ENCODE data around the gene BCL6.
A peak's percentile ranks its signal among the peaks of the same experiment; 100 is the strongest.

Gene BCL6

DNA sequence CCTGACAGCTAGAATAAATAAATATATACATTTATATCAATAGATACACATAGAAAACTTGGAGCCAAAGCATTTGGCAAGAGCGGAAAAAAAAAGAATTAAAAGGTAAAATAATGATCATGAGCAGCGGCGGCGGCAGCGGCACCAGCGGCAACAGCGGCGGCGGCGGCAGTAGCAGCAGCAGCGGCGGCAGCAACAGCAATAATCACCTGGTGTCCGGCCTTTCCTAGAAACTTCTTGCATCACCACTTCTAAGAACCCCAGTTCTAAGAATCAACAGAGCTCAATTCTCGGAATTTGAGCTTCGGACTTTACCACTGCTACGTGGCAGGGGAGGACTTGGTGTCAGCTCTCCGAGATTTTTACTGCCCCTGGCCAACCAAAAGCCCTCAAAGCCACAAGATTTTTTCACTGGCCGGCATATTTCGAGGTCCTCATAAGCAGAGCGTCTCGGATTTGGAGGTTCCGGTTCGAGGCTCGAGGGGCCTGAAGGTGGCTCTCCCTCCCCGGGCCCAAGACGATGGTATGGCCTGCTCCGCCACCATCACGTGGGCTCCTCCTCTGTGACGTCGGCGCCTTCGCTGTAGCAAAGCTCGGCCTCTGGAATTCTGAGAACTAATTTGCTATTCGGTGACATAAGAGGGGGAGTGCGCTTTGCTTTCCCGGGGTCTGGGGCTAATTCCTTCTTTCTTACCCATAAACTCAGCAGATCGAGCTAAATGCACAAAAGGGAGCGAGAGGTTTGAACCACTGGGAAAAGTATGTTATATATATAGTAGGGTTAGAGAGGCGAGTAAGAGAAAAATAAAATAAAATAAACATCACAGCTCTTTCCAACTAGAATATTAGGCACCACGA, at the start of gene BCL6:
Gene BCL6, minus strand, starts transcription at position 268 of the 858 bp plus-strand sequence. CDS start 11,775 bp downstream, outside the sequence.
- DNase-seq = peak; percentile 75 to 81 (median 78)

DNA sequence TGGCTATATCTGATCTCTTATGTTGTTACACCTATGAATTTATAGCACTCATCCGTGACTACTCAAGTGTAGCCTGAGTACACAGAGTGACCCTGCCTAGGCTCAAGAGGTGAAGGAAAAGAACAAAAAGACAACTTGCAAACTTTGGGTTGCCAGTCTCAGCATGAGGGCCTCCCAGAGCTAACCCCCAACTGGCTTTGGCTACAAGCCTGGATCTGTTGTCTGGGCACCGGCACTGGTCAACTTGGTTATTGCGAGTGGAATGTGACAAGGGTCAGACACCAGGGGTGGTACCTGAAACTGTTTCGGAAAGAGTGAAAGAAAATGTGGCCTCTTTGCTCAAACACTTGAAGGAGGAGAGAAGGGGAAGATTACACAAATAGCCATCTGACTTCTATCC, 49.5 kb upstream of the BCL6 start:
- DNase-seq = no peak

GRCh38 chr3:187793618-187794017, 48.4 kb upstream of the BCL6 start:
- DNase-seq = no peak

- DNase-seq = no peak
Measured at GRCh38 chr3:187792521-187792920, 47.3 kb upstream of the BCL6 start.

DNA sequence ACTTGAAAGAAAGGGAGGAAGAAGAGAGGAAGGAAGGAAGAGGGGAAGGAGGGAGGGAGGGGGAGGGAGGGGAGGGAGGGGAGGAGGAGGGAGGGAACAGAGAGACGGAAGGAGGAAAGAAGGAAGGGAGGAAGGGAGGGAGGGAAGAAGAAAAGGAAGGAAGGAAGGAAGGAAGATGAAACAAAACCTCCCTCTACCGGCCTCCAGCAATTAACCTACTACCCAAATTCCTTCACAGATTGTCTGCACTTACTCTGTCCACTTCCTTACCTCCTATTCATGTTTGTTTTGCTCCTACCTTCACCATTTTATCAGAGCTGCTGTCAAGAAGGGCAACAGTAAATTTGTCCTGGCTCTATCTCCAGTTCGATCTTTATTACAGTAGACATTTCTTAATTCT, 44.6 kb upstream of the BCL6 start:
- DNase-seq = no peak

DNA sequence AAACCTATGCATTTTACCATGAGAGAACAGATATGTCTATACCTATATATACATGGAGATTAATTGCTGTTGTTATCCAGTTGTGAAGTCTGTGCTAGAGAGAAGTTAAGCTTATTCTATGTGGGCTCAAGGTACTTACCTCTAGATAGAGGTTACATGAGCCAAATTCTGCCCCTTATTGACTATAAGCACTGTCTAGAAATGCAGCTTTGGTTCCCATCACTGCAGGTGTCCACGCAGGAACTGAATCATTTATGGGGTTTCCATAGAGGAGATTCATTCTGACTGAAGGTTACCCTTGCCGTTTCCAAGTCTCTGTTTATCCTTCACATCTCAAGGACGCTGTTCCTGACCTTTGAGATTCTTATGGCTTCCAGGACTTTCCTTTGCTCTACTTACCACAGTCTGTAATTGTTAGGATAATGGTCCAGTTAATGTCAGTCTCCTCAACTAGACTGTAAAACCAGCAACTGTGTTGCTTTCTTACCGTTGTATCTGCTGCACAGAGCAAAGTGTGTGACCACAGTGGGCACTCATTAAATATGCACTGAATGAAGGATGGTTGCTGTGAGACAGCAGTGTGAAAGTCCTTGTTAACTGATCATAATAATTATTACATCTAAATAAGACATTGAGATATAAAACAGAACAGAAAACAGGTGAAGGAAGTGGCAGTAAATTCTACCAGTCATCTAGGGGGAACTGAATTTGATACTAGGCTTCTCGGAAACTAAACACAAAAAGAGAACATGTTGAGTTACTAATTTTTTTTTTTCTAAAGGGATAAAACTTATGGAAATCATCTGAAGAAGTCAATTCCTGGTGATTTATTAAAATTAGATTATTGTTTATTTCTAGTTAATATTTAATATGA, 44.0 kb upstream of the BCL6 start:
- no peak for DNase-seq

DNA sequence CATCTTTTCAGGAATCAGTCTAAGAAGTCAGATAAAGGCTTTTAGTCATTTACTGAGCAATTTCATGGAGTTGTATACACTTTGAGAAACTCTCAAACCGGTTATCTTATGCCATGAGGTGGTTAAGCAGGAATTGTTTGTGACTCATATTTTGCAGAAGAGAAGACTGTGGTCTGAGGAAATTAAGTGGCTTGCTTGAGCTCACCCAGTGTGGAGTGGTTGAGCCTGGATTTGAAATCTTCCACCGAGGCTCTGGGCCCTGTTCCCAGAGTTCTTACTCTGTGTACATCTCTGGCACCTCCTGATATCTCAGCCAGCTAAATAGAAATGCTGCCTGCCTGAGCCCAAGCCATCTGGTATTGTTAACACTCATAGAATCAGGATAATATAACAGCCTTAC, 37.8 kb upstream of the BCL6 start:
- DNase-seq = no peak

DNA sequence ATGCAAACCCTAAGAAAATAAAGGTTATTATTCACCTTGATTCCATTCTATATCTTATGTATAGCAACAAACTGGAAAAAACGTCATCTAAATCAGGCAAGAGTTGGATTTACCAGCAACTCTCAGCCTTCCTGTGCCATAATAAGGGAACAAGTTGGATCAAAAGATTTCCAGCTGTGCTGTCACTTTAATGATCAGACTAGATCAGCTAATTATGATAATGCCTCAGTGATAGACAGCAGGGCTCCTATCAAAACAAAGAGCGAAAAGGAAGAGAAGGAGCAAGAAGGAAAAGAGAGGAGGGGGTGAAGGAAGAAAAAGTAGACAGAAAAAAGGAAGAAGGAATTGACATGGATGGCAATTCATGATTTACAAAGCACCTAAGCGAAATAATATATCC, 36.7 kb upstream of the BCL6 start:
- no peak for DNase-seq

GRCh38 chr3:187781001-187781400, 35.7 kb upstream of the BCL6 start:
- DNase-seq = no peak

- DNase-seq = no peak
Measured at GRCh38 chr3:187778726-187779125, 33.5 kb upstream of the BCL6 start.

- DNase-seq = peak in 2 of 4 experiments; percentile 3
Measured at GRCh38 chr3:187777331-187777941, 32.2 kb upstream of the BCL6 start.

- DNase-seq = no peak
Measured at GRCh38 chr3:187775549-187775948, 30.3 kb upstream of the BCL6 start.

DNA sequence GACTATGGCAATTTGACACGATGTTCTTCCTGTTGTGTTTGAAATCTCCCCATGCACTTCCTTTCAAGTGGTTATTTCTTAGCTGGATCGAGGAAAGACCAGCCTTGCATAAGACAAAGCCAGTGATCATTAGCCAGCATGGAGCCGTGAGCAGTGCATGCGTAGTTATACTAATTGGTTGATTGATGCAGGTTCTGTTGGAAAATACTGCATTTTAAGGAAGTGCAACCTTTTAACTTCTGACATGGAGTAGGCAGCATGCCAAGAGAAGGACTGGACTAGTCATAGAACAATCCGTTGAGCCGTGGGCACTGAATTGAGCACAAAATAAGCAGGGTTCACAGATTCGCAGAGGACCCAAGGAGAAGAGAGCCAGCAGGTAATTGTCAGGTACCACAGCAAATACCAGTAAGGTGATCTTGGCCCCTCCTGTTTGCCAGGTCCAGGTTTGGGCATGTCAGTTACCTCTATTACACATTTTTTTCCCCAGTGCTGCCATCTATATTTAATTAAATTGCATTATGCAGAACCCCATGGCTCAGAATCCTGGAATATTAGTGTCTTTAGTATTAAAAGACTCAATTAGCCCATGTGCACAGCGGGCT, 29.0 kb upstream of the BCL6 start:
- no peak for DNase-seq

GRCh38 chr3:187773233-187774184, 28.2 kb upstream of the BCL6 start:
- DNase-seq = no peak

GRCh38 chr3:187770224-187770623, 25.0 kb upstream of the BCL6 start:
- DNase-seq = no peak

- DNase-seq = no peak
Measured at GRCh38 chr3:187769771-187770170, 24.5 kb upstream of the BCL6 start.

- DNase-seq = no peak
Measured at GRCh38 chr3:187767266-187768012, 22.2 kb upstream of the BCL6 start.

GRCh38 chr3:187765342-187765741, 20.1 kb upstream of the BCL6 start:
- DNase-seq = no peak

- no peak for DNase-seq
Measured at GRCh38 chr3:187763850-187764648, 18.8 kb upstream of the BCL6 start.

GRCh38 chr3:187762792-187763191, 17.5 kb upstream of the BCL6 start:
- DNase-seq = no peak
